ENCODE results near the gene TMEM131.

GRCh38 chr2:98026927-98027522 is 31.3 kb upstream of the TMEM131 start:
- peak; percentile 64 for TF ChIP-seq SP1 (IDR thresholded peaks at IDR 0.05; ENCODE audit: low read depth, low read length)
- no peak for TF ChIP-seq CTCF (IDR thresholded peaks at IDR 0.05 in 2 of 3, conservative IDR thresholded peaks at IDR 0.05 in 1 of 3; ENCODE audit: control insufficient read depth in 2 of 3, extremely low read depth in 1 of 3, insufficient read depth in 1 of 3, low read depth in 3 of 3, low read length in 3 of 3)
- TF ChIP-seq SMAD1 (IDR thresholded peaks at IDR 0.05; ENCODE audit: low read depth, partially characterized antibody), result no peak
- peak; percentile 43; the same call in 1 of the 2 replicates for TF ChIP-seq PKNOX1 (IDR thresholded peaks at IDR 0.05)
- no peak for TF ChIP-seq ZNF274 (IDR thresholded peaks at IDR 0.05; ENCODE audit: insufficient read depth, insufficient read length)

Measured in GM12878 (cell line).